ENCODE measurements around the gene PREB.

Gene PREB

DNA sequence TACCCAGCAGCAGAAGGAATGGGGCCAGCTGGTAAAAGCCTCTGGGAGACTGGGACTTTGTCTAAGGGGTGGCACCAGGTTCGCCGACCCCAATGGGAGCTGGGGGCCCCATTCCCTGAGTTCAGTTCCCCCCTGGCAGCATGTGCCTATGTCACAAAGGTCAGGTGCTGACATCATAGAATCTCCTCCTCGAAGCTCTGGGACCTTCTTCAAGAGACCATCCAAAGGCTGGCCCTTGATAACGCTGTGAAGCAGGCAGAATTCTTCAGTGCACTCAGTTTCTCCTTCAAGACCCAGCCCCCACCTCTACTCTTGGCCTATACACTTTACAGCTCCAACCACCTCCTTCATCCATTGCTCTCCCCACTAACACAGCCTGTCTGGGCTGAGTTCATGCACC is 4.9 kb upstream of the PREB start, which contains the start of gene PRR30:
Gene PRR30, minus strand, starts transcription at position 101 of the 400 bp plus-strand sequence. CDS start 1,081 bp downstream, outside the sequence.
- TF ChIP-seq, protein P1, sequence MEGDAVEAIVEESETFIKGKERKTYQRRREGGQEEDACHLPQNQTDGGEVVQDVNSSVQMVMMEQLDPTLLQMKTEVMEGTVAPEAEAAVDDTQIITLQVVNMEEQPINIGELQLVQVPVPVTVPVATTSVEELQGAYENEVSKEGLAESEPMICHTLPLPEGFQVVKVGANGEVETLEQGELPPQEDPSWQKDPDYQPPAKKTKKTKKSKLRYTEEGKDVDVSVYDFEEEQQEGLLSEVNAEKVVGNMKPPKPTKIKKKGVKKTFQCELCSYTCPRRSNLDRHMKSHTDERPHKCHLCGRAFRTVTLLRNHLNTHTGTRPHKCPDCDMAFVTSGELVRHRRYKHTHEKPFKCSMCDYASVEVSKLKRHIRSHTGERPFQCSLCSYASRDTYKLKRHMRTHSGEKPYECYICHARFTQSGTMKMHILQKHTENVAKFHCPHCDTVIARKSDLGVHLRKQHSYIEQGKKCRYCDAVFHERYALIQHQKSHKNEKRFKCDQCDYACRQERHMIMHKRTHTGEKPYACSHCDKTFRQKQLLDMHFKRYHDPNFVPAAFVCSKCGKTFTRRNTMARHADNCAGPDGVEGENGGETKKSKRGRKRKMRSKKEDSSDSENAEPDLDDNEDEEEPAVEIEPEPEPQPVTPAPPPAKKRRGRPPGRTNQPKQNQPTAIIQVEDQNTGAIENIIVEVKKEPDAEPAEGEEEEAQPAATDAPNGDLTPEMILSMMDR (IDR thresholded peaks at IDR 0.05): no peak

DNA sequence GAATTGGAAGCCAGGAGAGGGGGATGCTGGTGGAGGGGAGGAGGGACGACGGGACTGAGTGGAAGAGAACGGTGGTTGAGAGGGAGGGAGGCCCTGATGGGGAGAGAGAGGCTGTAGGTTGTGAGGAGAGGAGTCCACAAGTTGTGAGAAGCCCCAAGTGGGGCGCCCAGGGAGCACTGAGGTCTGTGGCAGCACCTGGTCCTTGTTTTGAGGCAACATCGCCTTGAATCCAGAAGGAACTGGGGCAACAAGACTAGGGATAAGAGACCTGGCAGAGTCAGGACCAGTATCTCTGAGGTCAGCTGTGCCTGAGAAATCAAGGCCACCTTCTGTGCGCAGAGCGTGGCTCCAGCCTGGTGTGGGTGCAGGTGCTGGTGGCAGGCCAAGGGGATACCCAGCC is 3.7 kb upstream of the PREB start:
- peaks cover 9% of the 10 kb centered on the region for H3K4me1 Mint-ChIP-seq
- peaks cover 32% of the 10 kb centered on the region for H3K27me3 Mint-ChIP-seq (ENCODE audit: low read depth, poor library complexity)
- H3K4me3 Mint-ChIP-seq: no peak overlapping the region
- H3K27ac Mint-ChIP-seq: no peak overlapping the region
- H3K36me3 Mint-ChIP-seq (ENCODE audit: low read depth): peaks cover 2% of the 10 kb centered on the region
- no peak for DNase-seq
- H3K9me3 Mint-ChIP-seq: peaks cover 7% of the 10 kb centered on the region
- TF ChIP-seq, protein P1 (IDR thresholded peaks at IDR 0.05): no peak

More for the DNA sequence above, 4.9 kb upstream of the PREB start, which contains the start of gene PRR30:
- no peaks in the 10 kb centered on the region for H3K4me1 Mint-ChIP-seq
- H3K9me3 Mint-ChIP-seq: peaks cover 11% of the 10 kb centered on the region
- no peak within 1 kb of the TSS for H3K27ac Mint-ChIP-seq
- H3K4me3 Mint-ChIP-seq: no peak within 1 kb of the TSS
- H3K27me3 Mint-ChIP-seq (ENCODE audit: low read depth, poor library complexity): peaks cover 44% of the 10 kb centered on the region
- no peaks in the 10 kb centered on the region for H3K36me3 Mint-ChIP-seq (ENCODE audit: low read depth)
- no peak for DNase-seq

DNA sequence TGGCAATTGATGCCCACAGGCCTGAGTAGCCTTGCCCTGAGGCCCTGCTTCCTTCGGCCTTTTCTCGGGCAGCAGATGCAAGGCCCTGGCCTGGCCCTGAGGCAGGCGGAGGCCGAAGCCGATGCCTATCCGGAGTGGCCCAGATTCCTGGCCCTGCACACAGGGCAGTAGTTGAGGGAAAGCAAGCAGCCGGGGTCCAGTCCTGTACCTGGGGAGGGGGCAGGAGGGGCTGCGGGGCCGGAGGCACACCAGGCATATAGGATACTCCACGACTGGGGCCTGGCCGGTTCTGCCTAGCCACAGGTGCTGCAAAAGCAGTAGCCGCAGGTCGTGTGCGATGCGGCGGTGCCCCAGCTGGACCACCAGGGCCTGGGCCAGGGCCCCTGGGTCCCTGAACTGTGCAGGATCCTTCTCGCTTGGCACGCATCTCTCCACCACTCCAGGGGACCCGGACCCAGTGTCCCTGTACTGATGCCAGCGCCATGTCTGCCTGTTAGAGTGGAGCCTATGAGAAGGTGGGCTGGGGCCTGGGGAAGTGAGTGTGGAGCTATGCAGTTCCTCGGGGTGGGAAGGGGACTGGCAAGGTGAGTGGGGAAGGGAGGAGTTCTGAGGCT is 3.0 kb upstream of the PREB start:
- no peak for DNase-seq
- H3K27me3 Mint-ChIP-seq (ENCODE audit: low read depth, poor library complexity): peaks cover 25% of the 10 kb centered on the region
- TF ChIP-seq, protein P1 (IDR thresholded peaks at IDR 0.05): no peak
- H3K9me3 Mint-ChIP-seq: peaks cover 3% of the 10 kb centered on the region
- no peak overlapping the region for H3K4me3 Mint-ChIP-seq
- H3K4me1 Mint-ChIP-seq: peaks cover 14% of the 10 kb centered on the region
- peaks cover 6% of the 10 kb centered on the region for H3K36me3 Mint-ChIP-seq (ENCODE audit: low read depth)
- no peak overlapping the region for H3K27ac Mint-ChIP-seq

DNA sequence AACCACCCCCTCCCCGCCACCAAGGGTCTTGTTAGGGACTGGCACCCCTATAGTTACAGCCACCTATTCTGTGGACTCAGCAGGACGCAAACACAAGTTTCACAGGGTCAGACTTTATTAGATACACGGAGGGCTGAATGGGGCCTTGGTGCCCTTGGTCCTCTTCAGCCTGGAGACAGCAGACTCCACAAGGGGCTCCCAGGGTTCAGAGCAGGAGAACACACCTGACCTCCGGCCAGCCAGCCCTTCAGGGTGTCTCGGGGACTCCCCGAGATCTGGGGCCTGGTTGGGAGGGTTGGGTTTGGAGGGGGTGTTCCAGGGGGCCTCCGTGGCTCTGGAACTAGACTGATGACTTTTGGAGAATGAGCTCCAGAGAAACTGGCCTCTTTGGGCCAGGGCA is 2.3 kb upstream of the PREB start:
- Mint-ChIP-seq H3K4me3 (no peak overlapping the region), H3K27ac (no peak overlapping the region), H3K4me1 (peaks cover 14% of the 10 kb centered on the region)

DNA sequence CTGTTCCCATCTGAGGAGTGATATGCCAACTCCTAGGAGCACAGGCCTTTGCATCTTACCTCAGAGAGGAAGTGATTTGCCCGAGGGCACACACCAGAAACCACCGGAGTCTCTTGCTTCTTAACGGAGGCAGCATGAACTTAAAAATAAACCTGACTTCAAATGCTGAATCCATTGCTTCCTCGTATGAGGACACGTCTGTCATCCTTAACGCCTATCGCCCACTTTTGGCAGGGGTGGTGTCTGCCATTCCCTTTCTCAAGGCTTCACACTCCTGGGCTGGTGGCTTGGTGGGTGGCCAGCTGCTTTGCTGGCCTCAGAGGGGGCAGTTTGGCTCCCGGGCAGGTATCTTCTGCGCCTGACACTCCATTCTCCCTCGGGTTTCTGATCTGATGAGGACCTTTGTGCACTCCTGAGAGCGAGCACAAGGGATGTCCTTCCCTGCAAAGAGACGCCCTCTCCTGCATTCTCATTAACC is 1.1 kb upstream of the PREB start:
- Mint-ChIP-seq H3K9me3 (no peaks in the 10 kb centered on the region), H3K4me3 (peak overlapping the region; percentile 58), H3K27ac (no peak overlapping the region), H3K27me3 (ENCODE audit: low read depth, poor library complexity) (peaks cover 7% of the 10 kb centered on the region), H3K4me1 (peaks cover 14% of the 10 kb centered on the region), H3K36me3 (ENCODE audit: low read depth) (peaks cover 14% of the 10 kb centered on the region)
- no peak for DNase-seq
- TF ChIP-seq, protein P1 (IDR thresholded peaks at IDR 0.05): no peak

More for the DNA sequence above, 2.3 kb upstream of the PREB start:
- H3K36me3 Mint-ChIP-seq (ENCODE audit: low read depth): peaks cover 6% of the 10 kb centered on the region
- TF ChIP-seq, protein P1 (IDR thresholded peaks at IDR 0.05): no peak
- no peak for DNase-seq
- H3K27me3 Mint-ChIP-seq (ENCODE audit: low read depth, poor library complexity): peaks cover 18% of the 10 kb centered on the region
- H3K9me3 Mint-ChIP-seq: no peaks in the 10 kb centered on the region
